Neural crest cell (in vitro differentiated cells): ENCODE results near the gene COMMD3. TPM values are rescaled to one million over a fixed set of nuclear protein-coding genes. Genes with fewer than 3 reads are reported as not detected.

ENCODE experiments used
- DNase-seq: peaks from one replicate; pipeline ENCODE4 v3.0.0; 2021; ENCODE audit warnings: low read depth, mixed read lengths, low spot score
- H3K27ac Mint-ChIP-seq: one replicate; pipeline ENCODE4 v1.8.0; 2021; ENCODE audit warnings: mild to moderate bottlenecking, mixed read lengths; ENCODE audit not compliant: unreplicated experiment
- H3K27me3 Mint-ChIP-seq: 2 replicates; pipeline ENCODE4 v1.8.0; 2021; ENCODE audit warnings: low read depth, mild to moderate bottlenecking, mixed read lengths
- H3K36me3 Mint-ChIP-seq: 2 replicates; pipeline ENCODE4 v1.8.0; 2021; ENCODE audit warnings: low read depth, mild to moderate bottlenecking, mixed read lengths
- H3K4me1 Mint-ChIP-seq: 2 replicates; pipeline ENCODE4 v1.8.0; 2021; ENCODE audit warnings: mixed read lengths
- H3K4me3 Mint-ChIP-seq: one replicate; pipeline ENCODE4 v1.8.0; 2021; ENCODE audit warnings: mild to moderate bottlenecking, mixed read lengths
- H3K9me3 Mint-ChIP-seq: 2 replicates; pipeline ENCODE4 v1.8.0; 2021; ENCODE audit warnings: mixed read lengths
- CTCF ChIP-seq: fragments of 200-600 bp; sonication (generic); conservative IDR thresholded peaks from 2 replicates; pipeline ENCODE4 v1.5.0; 2021; ENCODE audit warnings: antibody characterized with exemption, mild to moderate bottlenecking
- total RNA-seq: library from RNA; stranded (reverse); gene quantifications from 2 replicates; pipeline ENCODE4 v1.2.1, GENCODE V29; 2021

The COMMD3 gene
- total RNA-seq, 1 donor from 2014 or later, result 35.1 TPM

GRCh38 chr10:22366435-22366703 lies 50.2 kb downstream of the COMMD3 start:
- Mint-ChIP-seq H3K27ac (no peak overlapping the region), H3K36me3 (no peaks in the 10 kb centered on the region), H3K27me3 (no peaks in the 10 kb centered on the region)

GRCh38 chr10:22366771-22367170 lies 50.6 kb downstream of the COMMD3 start:
- DNase-seq, result no peak
- Mint-ChIP-seq H3K4me3 (no peak overlapping the region), H3K36me3 (no peaks in the 10 kb centered on the region), H3K27me3 (no peaks in the 10 kb centered on the region), H3K4me1 (no peaks in the 10 kb centered on the region), H3K27ac (no peak overlapping the region), H3K9me3 (no peaks in the 10 kb centered on the region)
- TF ChIP-seq CTCF, result no peak

More at GRCh38 chr10:22366435-22366703, 50.2 kb downstream of the COMMD3 start:
- no peak overlapping the region for H3K4me3 Mint-ChIP-seq
- H3K4me1 Mint-ChIP-seq, result no peaks in the 10 kb centered on the region
- H3K9me3 Mint-ChIP-seq, result no peaks in the 10 kb centered on the region
- no peak for TF ChIP-seq CTCF
- DNase-seq, result no peak

- Mint-ChIP-seq H3K4me1 (no peaks in the 10 kb centered on the region), H3K9me3 (no peaks in the 10 kb centered on the region), H3K4me3 (no peak overlapping the region), H3K36me3 (no peaks in the 10 kb centered on the region), H3K27ac (no peak overlapping the region), H3K27me3 (no peaks in the 10 kb centered on the region)
- DNase-seq, result no peak
- TF ChIP-seq CTCF, result no peak
Observed at GRCh38 chr10:22367471-22367870, 51.3 kb downstream of the COMMD3 start.

GRCh38 chr10:22368402-22368801 lies 52.2 kb downstream of the COMMD3 start:
- Mint-ChIP-seq H3K27me3 (no peaks in the 10 kb centered on the region), H3K9me3 (no peaks in the 10 kb centered on the region), H3K4me3 (no peak overlapping the region), H3K4me1 (peaks cover 5% of the 10 kb centered on the region), H3K36me3 (no peaks in the 10 kb centered on the region), H3K27ac (no peak overlapping the region)
- no peak for DNase-seq
- no peak for TF ChIP-seq CTCF

- Mint-ChIP-seq H3K27me3 (no peaks in the 10 kb centered on the region), H3K36me3 (no peaks in the 10 kb centered on the region), H3K9me3 (no peaks in the 10 kb centered on the region), H3K27ac (no peak overlapping the region), H3K4me3 (no peak overlapping the region), H3K4me1 (peaks cover 5% of the 10 kb centered on the region)
- no peak for TF ChIP-seq CTCF
- no peak for DNase-seq
Observed at GRCh38 chr10:22368981-22369380, 52.8 kb downstream of the COMMD3 start.
